ENCODE data around the gene MAPK6. TPM values are rescaled to one million over a fixed set of nuclear protein-coding genes. Genes with fewer than 3 reads are reported as not detected.
"Not testable (repeated sequence)": the region's sequence is repeated elsewhere in the genome, so short reads cannot be mapped to it uniquely, and the experiment has no call there.

Gene MAPK6
- total RNA-seq, 1 donor from 2014 or later = 48.3 TPM

DNA sequence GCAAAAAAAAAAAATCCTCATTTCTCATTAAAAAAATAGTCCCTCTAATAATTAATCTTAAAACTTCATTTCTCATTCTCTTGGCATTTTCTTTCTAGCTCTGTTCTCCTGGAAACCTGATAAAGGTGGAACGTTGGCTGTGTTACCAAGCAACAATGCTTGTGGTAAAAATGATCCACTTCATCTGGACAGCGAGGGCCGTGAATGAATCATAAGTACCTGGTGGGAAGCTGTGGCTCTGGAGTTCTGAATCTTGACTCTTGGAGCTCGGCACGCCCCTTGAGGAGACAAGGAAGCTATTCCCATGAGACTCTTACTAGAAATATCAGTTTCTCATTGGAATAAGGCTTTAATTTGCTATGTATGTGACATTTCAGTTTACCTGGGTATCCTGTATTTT lies 61.0 kb downstream of the MAPK6 start:
- DNase-seq = no peak

DNA sequence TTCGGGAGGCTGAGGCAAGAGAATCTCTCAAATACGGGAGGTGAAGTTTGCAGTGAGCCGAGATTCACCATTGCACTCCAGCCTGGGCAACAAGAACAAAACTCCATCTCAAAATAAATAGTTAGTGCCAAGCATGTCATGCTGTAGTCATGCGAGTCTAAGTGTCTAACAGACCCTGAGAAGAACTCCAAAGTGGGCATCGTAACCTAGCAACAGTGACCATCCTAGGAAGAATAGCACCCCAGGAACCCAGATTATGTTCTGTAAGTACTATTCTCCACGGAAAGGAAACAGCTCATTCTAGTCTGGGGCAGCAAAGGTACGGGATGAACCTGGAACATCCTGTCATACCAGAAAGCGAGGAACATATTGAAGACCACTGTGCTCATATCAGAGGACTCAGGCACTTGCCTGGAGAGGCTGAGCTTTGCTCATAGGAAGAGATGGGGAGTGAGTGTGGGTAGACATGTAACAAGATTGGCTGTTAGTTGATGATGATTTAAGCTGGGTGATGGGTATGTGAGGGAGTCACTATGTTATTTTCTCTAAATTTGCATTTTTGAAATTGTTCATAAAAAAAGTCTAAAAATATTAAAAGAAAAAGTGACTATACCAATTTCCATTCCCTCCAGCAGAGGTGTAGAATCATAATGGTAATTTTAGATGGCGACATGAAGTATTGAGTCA lies 61.8 kb downstream of the MAPK6 start:
- DNase-seq = no peak

DNA sequence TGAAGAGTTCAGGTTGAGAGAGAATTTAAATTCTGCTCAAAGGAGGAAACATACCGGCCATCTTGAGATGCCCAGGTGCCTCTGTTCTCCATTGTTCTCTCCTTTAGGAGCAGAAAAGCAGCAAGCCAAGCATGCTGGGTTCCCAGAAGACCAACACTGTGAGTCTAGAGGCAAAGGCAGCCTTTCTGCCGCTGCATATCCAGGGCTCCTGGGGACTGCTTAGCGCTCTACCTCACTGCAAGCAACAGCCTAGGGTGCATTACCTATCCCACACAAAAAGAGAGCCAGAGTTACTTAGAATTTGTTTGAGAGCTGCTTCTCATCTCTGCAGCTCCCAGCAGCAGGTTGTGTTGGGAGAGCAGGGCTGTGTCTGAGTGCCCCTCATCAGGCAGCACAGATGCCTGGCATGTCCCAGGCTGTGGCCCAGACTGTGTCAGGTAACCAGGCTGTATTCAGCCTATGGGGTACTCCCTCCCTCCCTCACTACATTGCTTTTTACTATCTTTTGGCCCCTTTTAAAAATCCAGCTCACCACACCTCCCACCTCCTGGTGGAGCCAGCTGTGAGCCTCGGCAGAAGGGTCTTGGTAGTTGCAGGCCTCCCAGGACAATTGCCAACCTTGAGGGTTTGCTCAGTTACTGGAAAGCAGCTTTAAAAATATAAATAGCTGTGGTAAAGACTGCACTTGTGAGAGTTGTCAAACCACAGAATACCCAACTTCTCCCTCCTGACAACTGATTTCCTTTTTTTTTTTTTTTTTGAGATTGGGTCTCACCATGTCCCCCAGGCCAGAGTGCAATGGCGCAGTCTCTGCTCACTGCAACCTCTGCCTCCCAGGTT lies 63.4 kb downstream of the MAPK6 start:
- no peak for DNase-seq

DNA sequence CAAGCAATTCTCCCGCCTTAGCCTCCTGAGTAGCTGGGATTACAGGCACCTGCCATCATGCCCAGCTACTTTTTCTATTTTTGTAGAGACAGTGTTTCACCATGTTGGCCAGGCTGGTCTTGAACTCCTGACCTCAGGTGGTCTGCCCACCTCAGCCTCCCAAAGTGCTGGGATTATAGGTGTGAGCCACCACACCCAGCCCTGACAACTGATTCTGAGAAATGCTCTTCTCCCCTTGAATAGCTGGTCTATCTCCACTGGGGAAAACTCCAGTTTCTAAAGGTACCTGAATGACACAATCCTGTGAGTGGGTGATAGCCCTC lies 64.0 kb downstream of the MAPK6 start:
- DNase-seq = not testable (repeated sequence)

DNA sequence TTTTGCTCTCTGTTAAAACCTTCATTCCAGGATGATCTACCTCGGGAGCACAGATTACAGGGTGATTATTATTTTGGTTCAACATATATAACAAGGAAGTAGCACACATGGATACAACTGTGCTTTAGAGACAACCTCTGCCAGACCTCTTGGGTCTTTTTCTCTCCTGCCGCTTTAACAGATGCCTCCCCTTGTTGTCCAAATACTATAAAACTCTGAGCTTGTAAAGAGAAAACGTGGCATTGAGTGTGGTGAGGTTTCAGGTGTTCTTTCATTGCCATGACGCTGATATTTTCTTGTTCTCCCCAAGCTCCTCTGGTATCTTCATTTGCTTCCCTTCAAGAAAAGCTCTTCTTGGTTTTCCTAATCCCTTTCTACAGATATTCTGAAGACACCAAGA lies 64.6 kb downstream of the MAPK6 start:
- no peak for DNase-seq

DNA sequence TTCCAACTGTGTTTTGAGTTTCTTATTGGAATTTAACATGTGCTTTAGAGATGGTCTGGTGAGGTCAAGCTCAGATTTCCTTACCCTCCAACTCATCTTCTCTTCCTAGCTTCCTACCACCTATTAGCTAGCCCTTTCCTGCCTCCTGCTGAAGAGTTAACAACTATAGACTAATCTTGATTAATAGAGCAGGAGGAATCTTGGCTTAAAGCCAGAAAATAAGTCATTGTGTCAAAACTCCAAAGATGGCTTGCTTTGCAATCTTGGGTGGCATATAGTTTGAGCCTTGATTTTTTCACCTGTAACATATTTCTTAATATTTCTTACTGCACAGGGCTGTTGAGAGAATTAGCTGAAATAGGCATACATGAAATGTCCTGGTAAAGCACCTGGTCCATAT lies 66.3 kb downstream of the MAPK6 start:
- no peak for DNase-seq

DNA sequence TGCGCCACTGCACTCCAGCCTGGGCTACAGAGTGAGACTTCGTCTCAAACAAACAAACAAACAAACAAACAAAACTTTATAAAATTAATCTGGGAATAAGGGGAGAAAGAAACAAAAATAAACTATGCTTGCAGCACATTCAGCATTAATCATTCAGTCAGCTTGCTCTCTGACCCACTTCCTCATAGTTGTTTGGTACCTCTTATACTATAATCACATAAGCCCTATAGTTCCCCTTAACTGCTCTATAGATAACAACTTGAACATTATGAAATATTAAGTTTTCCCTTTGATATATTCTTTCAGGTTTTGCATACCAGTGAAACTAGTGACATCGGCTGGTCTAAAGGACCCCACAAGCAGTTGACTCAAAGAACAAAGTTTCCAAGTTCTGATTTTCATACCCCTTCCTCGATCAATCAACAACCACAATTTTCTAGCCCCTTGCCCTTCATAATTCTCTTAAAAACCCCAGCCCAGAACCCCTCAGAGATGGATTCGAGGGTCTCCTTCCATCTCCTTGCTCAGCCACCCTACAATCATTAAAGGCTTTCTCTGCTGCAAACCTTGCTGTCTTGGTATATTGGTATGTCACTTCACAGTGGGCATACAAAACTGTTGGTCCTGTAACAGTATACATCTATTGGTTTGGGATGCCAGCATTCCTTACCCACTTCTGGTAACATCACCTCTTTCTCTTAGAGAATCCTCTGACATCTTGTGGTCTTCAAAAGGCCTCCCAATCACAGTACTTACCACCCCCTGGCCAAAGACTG lies 67.2 kb downstream of the MAPK6 start:
- no peak for DNase-seq

DNA sequence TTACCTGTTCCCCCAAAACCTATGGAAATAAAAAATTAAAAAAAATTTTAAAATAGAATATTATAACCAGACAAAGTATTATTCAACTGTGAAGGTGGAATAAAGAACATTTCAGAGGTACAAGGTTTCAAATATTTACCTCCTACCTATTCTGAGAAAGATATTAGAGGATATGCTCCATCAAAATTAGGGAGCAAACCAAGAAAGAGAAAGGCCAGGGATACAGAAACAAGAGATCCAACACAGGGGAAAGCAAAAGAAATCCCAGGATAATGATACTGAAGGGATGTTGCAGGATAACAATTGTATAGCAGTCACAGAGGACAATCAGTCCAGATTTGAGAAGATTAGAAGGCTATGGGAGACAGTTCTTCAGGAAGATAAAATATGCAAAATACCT lies 71.2 kb downstream of the MAPK6 start:
- no peak for DNase-seq

DNA sequence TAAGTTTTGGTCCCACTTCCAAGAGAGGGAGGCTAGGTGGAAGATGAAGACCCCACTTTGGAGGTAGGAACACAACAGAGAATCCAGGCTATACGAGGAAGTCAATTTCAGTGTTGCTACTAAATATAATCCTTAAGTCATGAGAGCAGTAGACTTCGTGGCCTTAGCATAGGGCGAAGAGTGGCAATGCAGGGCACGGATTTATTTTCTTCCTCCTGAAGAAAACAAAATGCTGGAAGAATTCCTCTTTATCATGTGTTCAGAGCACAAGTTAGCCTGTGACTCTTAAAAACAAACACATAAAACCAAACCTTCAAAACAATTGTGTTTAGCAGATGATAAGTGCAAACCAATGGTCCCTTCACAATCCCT lies 74.1 kb downstream of the MAPK6 start:
- no peak for DNase-seq

DNA sequence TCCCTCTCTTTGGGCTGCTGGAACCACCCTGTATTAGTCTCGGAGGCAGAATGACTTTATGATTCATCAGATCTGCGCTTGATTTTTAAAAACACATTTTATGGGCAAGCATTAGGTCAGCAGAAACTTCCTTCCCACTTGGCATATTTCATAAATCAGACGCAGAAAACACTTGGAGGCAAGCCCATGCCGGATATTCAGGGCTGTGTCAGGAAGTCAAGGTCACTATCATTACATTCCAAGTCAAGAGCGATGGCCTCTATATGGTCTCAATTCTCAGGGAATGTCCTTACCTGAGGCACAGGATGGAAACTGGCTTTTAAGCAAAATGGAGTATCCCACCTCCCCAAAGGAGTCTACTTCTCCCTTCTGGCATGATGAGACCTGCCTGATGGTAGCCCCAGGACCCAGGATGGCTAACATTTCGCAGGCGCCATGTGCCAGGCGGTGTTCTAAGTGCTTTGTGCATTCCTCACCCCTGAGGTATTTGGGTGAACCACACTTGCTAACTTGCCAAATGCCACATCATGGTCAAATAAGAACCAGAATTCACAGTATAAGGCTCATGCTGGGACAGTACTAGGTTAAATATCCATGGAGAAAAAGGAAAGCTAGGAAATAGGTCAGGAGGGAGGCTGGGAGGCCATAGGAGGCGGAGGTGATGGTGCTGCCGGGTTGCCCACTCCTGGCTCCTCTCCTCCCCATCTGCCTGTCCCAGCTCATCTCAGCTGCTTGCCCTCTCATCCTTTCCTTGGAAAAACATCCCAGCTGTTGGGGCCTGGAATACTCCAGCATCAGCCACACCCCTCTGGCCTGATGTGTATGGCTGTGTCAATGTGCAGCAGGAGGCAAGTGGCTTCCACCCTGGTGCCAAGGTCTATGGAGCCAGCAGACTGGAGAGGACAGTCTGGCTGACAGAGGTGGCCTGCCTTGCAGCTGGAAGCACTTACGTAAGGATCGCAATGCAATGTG lies 74.8 kb downstream of the MAPK6 start:
- DNase-seq = peak; percentile 79

DNA sequence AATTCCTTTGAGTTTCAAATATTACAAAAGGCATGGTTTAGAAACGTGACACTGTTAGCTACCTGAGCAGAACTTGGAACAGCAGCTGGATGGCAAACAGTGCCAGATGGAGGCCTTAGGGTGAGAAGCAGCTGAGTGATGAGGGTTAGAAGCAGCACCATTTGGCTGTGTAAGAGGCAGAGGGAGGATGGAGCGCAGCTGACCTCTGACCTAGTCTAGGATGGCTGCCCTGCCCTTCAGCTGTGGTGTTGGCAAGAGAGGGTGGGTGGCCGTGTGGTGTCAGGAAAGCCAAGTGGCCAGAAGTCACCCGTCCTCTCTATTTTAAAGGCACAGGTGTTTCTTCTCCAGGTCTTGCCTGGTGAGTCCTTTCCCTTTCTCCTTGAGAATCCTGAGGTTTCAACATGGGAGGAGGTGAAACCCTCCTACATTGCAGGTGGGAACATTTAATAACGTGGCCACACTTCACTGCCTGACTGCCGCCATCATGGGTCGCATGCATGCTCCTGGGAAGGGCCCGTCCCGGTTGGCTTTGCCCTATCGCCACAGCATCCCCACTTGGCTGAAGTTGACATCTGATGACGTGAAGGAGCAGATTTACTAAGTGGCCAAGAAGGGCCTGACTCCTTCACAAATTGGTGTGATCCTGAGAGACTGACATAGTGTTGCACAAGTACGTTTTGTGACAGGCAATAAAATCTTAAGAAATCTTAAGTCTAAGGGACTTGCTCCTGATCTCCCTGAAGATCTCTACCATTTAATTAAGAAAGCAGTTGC lies 76.0 kb downstream of the MAPK6 start:
- no peak for DNase-seq

DNA sequence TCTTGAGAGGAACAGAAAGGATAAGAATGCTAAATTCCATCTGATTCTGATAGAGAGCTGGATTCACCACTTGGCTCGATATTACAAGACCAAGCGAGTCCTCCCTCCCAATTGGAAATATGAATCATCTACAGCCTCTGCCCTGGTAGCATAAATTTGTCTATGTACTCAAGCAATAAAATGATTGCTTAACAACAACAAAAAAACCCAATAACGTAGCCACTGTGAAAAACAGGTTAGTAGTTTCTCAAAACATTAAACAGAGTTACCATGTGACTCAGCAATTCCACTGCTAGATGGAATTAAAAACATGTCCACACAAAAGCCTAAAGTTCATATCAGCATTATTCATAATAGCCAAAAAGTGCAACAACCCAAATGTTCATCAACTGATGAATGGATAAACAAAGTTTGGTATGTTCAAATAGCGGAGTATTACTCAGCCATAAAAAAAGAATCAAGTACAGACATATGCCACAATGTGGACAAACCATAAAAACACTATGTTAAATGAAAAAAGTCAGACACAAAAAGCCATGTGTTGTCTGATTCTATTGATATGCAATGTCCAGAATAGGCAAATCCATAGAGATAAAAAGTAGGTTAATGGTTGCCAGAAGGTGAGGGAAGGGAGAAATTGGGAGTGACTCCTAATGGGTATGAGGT lies 76.7 kb downstream of the MAPK6 start:
- DNase-seq = no peak

DNA sequence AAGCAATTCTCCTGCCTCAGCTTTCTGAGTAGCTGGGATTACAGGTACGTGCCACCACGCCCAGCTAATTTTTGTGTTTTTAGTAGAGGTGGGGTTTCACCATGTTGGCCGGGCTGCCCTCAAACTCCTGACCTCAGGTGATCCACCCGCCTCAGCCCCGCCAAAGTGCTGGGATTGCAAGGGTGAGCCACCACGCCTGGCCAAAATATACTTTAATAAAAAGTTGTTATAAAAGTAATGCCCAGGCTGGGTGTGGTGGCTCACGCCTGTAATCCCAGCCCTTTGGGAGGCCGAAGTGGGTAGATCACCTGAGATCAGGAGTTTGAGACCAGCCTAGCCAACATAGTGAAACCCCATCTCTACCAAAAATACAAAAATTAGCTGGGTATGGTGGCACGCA lies 77.5 kb downstream of the MAPK6 start:
- not testable (repeated sequence) for DNase-seq

DNA sequence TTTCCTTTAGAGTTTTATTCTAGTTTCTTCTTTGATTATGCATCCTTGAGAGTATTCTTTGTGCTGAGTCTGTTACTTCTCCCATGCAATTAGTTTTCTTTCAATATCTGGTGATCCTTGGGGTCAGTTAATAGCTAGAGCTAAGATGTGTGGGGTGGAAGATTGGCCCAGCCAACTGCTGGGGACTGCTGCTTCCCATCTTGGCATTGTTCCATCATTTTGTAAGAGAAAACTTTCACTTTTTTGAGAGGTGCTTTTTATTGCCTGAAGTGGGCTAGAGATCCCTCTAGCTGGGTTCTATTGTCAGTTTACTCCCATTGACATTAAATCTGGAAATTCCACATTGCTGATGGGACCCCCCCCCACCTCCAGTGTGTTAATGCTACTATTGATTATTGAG lies 78.2 kb downstream of the MAPK6 start:
- DNase-seq = peak; percentile 36

DNA sequence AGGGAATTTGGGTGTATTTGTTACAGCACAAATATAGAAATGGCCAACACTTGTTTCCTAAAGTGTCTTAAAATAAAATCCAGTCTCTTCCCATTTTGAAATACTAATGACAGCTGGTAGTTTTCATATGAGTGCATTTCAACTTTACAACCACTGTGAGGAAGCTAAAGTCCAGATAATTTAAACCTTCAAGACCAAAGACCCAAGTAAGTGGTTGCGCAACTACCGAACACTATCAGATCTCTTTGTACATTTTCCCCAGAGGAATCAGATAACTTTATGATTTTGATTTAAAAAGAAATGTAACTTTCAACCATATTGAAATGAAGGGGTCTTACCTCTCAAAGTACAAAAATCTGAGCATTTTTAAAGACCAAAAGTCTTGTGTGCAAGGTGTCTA lies 79.3 kb downstream of the MAPK6 start:
- no peak for DNase-seq

DNA sequence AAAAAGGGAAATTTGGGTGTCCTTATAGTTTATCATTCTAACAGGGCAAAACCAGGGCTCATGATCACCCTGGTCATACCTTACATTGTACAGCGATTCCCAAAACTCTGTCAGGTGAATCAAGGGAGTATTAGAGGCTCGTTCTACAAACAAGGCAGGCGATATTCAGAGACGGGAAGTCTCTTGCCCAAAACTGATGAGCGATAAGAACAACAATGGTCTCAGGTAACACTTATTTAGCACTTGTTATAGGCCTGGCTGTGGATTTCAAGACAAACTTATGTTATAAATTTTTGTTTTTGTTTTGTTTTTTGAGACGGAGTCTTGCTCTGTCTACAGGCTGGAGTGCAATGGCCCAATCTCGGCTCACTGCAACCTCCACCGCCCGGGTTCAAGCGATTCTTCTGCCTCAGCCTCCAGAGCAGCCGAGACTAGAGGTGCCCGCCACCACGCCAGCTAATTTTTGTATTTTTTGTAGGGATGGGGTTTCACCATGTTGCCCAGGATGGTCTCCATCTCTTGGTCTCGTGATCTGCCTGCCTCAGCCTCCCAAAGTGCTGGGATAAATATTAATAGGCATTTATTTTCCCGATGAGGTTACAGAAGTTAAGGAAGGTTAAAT lies 80.7 kb downstream of the MAPK6 start:
- DNase-seq = no peak

DNA sequence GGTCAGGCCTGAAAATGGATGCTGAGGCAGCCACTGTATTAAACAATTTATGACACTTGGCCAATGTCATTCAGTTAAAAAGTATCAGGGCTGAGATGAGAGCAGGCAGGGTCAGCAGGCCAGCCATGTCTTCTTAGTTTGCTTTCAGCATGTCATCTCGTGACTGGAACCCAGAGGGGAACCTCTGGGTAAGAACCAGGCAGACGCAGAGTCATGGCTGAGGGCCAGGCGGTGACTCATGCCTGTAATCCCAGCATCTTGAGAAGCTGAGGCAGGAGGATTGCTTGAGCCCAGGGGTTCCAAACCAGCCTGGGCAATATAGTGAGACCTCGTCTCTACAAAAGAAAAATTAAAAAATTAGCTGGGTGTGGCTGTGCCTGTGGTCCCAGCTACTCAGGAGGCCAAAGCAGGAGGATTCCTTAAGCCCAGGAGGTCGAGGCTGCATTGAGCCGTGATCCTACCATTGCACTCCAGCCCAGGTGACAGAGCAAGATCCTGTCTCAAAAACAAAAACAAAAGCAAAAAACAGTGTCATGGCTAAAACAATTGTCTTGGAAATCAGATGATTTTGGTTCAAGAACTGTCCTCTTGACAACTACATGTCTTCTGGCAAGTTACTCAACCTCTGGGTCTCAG lies 81.9 kb downstream of the MAPK6 start:
- peak; percentile 27 for DNase-seq

DNA sequence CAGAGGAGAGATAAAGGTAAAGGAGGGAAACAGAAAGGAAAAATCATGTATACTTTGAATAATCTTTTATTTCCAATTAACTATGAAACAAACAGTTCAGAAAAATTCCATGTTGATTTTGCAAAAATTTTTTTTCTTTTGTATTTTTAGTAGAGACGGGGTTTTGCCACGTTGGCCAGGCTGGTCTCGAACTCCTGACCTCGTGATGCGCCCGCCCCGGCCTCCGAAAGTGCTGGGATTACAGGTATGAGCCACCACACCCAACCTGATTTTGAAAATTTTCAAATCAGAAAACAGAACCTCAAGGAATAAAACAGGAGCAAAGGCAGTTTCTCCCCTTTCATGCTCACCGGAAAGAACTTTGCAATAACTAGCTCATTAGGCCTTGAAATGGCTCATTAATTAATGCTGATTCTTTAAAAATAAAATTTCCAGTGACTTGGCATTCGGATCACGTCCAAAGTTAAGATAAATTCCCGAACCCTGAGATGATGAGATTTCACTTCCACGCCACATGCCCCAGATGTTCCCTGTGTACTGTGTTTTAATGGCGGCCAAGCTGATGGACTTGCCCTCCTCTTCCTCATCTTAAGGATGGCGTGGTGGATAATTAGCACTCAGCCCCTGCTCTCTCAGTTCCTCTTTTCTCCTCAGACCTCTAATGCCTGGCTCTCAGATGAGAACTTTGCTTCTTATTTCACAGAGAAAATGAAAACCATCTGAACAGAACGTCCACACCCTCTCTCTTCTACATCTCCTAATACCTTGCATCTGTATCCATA lies 82.7 kb downstream of the MAPK6 start:
- DNase-seq = no peak

DNA sequence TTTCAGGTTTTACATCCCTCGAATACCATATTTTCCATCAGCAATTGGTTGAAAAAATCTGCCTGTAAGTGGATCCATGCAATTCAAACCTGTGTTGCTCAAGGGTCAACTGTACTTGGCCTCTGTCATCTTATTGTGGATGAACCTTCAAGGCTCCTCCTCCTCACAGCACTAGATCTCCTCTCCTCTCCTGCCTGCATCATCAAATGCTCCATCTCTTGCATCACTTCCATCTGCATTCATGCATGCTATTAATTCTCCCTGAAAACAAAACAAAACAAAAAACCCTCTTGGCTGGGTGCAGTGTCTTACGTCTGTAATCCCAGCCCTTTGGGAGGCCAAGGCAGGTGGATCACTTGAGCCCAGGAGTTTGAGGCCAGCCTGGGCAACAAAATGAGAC lies 83.4 kb downstream of the MAPK6 start:
- DNase-seq = no peak
